GM21526 (cell line): ENCODE data around the gene SLC17A8.
"Not testable (repeated sequence)": the region's sequence is repeated elsewhere in the genome, so short reads cannot be mapped to it uniquely, and the experiment has no call there.

Source experiments
- ATAC-seq: cut with Tn5 transposase; IDR thresholded peaks from one replicate; pipeline ENCODE4 v1.9.1; 2021; ENCODE audit warnings: moderate library complexity; ENCODE audit not compliant: unreplicated experiment, low FRiP score

Gene SLC17A8

GRCh38 chr12:100356644-100357223, at the start of gene SLC17A8:
TSS of gene SLC17A8 (plus strand) at chr12:100357074. CDS start at chr12:100357392, 318 bp downstream.
- ATAC-seq: no peak

GRCh38 chr12:100308138-100308537, 48.7 kb upstream of the SLC17A8 start:
- not testable (repeated sequence) for ATAC-seq

- no peak for ATAC-seq
These were observed 45.6 kb upstream of the SLC17A8 start for GRCh38 chr12:100311317-100311716.

GRCh38 chr12:100317371-100317770, 39.5 kb upstream of the SLC17A8 start:
- ATAC-seq: no peak

- no peak for ATAC-seq
These were observed 32.4 kb upstream of the SLC17A8 start for GRCh38 chr12:100324498-100324897.

GRCh38 chr12:100326208-100326607, 30.7 kb upstream of the SLC17A8 start:
- ATAC-seq: no peak

- ATAC-seq: peak; percentile 92
These were observed 27.1 kb upstream of the SLC17A8 start for GRCh38 chr12:100329800-100330199.

GRCh38 chr12:100331871-100332270, 25.0 kb upstream of the SLC17A8 start:
- no peak for ATAC-seq

- no peak for ATAC-seq
These were observed 24.0 kb upstream of the SLC17A8 start for GRCh38 chr12:100332852-100333251.

GRCh38 chr12:100337299-100337698, 19.6 kb upstream of the SLC17A8 start:
- no peak for ATAC-seq

GRCh38 chr12:100337727-100338126, 19.1 kb upstream of the SLC17A8 start:
- ATAC-seq: no peak

GRCh38 chr12:100339071-100339470, 17.8 kb upstream of the SLC17A8 start:
- no peak for ATAC-seq

GRCh38 chr12:100342897-100343296, 14.0 kb upstream of the SLC17A8 start:
- not testable (repeated sequence) for ATAC-seq

- not testable (repeated sequence) for ATAC-seq
These were observed 12.5 kb upstream of the SLC17A8 start for GRCh38 chr12:100344351-100344750.

- no peak for ATAC-seq
These were observed 11.7 kb upstream of the SLC17A8 start for GRCh38 chr12:100345020-100345767.

- ATAC-seq: no peak
These were observed 10.2 kb upstream of the SLC17A8 start for GRCh38 chr12:100346660-100347059.

GRCh38 chr12:100348657-100349454, 8.0 kb upstream of the SLC17A8 start:
- ATAC-seq: no peak

- no peak for ATAC-seq
These were observed 2.4 kb downstream of the SLC17A8 start for GRCh38 chr12:100359248-100359647.

- no peak for ATAC-seq
These were observed 2.9 kb downstream of the SLC17A8 start for GRCh38 chr12:100359822-100360221.

GRCh38 chr12:100360450-100360849, 3.6 kb downstream of the SLC17A8 start:
- ATAC-seq: no peak

GRCh38 chr12:100364324-100364723, 7.5 kb downstream of the SLC17A8 start:
- no peak for ATAC-seq
